ENCODE results near the gene RUBCNL.

DNA sequence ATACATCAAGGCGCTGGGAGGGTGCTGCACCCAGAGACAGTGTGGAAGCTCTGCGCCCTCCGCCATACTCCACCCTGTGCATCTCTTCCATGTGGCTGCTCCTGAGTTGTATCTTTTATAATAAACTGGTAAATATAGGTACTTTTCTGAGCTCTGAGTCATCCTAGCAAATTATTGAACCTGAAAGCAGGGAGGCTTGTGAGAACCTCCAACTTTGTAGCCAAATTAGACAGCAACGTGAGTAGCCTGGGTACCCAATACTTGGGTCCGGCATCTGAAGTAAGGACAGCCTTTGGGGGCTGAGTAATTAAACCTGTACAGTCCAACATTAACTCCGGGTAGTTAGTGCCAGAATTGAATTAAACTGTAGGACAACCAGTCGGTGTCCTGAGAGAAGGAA lies 57.4 kb downstream of the RUBCNL start:
- TF ChIP-seq EZH2phosphoT487 (IDR thresholded peaks at IDR 0.05): no peak
- TF ChIP-seq, protein P1, sequence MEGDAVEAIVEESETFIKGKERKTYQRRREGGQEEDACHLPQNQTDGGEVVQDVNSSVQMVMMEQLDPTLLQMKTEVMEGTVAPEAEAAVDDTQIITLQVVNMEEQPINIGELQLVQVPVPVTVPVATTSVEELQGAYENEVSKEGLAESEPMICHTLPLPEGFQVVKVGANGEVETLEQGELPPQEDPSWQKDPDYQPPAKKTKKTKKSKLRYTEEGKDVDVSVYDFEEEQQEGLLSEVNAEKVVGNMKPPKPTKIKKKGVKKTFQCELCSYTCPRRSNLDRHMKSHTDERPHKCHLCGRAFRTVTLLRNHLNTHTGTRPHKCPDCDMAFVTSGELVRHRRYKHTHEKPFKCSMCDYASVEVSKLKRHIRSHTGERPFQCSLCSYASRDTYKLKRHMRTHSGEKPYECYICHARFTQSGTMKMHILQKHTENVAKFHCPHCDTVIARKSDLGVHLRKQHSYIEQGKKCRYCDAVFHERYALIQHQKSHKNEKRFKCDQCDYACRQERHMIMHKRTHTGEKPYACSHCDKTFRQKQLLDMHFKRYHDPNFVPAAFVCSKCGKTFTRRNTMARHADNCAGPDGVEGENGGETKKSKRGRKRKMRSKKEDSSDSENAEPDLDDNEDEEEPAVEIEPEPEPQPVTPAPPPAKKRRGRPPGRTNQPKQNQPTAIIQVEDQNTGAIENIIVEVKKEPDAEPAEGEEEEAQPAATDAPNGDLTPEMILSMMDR (IDR thresholded peaks at IDR 0.05): no peak
